Fibroblast of the aortic adventitia (primary cell): ENCODE measurements around the gene GTSE1. TPM values are rescaled to one million over a fixed set of nuclear protein-coding genes. Genes with fewer than 3 reads are reported as not detected.

ENCODE experiments used
- DNase-seq: peaks from one replicate; pipeline ENCODE4 v3.0.0-alpha.2; 2010; ENCODE audit warnings: low read depth
- H3K4me3 ChIP-seq: 2 replicates; pipeline ENCODE4 v1.5.1; 2011; ENCODE audit warnings: low read depth, mild to moderate bottlenecking, control low read depth, low read length, moderate library complexity
- CTCF ChIP-seq: IDR thresholded peaks from 2 replicates; pipeline ENCODE4 v1.5.1; 2011; ENCODE audit warnings: mild to moderate bottlenecking, low read length, control low read depth, inconsistent platforms; ENCODE audit not compliant: insufficient read depth
- total RNA-seq: library from RNA; depleted of rRNA; stranded (reverse); fragments of >200 nt; gene quantifications from 2 replicates; pipeline ENCODE4 v1.2.3, GENCODE V29; 2012; ENCODE audit warnings: low replicate concordance

The GTSE1 gene
- total RNA-seq, 1 donor = 13.4 TPM

GRCh38 chr22:46352691-46353386 is 56.2 kb downstream of the GTSE1 start:
- no peak for TF ChIP-seq CTCF
- no peak for DNase-seq
- H3K4me3 ChIP-seq = no peak overlapping the region

GRCh38 chr22:46353483-46354105 is 56.9 kb downstream of the GTSE1 start:
- no peak for TF ChIP-seq CTCF
- DNase-seq = no peak
- no peak overlapping the region for H3K4me3 ChIP-seq

DNA sequence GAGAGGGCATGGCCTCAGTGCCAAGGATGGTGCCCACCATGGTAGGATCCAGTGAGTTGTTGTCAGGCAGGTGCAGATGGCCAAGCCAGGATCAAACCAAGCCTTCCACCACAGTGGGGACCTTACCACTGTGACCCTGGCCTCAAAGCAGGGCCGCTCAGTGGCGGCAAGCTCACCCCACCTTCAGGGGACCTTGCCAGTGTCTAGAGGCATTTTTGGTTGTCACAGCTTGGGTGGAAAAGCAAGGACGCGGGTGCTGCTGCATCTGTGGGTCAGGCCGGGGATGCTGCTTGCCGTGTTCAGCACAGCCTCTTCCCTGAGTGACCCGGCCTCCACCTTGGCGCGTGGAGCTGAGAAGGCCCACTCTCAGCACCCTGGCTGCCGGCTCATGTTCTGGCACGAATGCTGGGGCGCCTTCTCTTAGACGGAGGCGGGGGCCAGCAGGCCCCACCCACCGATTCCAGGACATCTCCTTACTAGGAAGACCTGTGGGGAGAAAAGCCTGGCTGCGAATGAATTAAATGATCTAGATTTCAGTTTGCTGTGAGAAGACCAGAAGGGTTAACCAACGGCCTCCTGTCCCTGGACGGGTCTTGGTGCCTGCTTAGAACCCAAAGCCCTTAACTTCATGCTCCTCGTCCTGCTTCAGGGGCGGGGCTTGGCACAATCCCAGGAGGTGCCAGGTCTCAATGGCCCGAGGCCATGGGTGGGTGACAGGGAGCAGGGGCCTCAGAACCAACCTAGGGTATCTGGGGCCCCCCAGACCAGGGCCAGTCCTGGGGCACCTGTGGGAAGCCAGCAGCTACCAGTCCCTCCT is 57.7 kb downstream of the GTSE1 start:
- DNase-seq = no peak
- TF ChIP-seq CTCF = no peak

DNA sequence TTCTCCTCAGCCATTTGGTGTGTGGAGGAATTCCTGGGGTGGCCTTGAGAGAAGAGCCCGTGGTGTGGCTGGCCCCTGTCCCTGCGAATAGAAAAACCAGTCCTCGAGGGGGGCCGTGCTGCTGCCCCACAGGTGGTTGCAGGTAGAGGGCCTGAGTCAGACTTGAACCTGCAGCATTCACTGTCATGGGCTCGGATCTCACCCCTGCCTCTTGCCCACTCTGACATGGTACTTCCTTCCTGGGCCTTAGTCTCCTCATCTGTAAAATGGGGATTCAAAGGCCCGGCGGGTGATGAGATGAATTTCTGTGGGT is 58.3 kb downstream of the GTSE1 start:
- no peak for TF ChIP-seq CTCF
- no peak overlapping the region for H3K4me3 ChIP-seq
- no peak for DNase-seq

More for the DNA sequence above, 57.7 kb downstream of the GTSE1 start:
- H3K4me3 ChIP-seq = no peak overlapping the region

- no peak overlapping the region for H3K4me3 ChIP-seq
- peak; percentile 77 for TF ChIP-seq CTCF
- DNase-seq = peak; percentile 60
Observed at GRCh38 chr22:46355369-46355995, 58.8 kb downstream of the GTSE1 start.

DNA sequence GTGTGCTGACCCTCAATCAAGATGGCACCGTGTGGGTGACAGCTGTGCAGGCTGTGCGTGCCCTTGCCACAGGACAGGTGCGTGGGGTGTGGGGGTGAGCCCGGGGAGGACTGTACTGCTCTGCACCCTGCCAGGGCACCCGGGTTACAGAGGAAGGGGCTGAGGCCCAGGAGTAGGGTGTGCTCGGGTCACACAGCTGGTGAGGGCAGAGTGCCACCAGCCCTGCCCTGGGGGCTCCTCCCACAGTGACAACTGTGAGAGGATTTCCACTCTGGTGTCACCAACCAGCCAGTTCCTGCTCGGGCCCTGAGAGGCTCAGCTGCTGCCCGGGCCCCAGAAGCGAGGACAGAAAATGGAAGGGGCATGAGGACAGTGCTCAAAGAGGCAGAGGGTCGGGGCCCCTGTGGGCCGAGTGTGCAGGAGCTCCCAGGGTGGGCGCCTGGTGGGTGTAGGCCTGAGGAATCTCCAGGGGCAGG is 59.4 kb downstream of the GTSE1 start:
- no peak for DNase-seq
- H3K4me3 ChIP-seq = no peak overlapping the region
- no peak for TF ChIP-seq CTCF
